A549 (cell line): ENCODE results near the gene SLC6A12. TPM values are rescaled to one million over a fixed set of nuclear protein-coding genes. Genes with fewer than 3 reads are reported as not detected.

Experiments used
- ATAC-seq, 2 experiments: fragments of 200-7000 bp in 1 of 2; fragments of >200 bp in 1 of 2; cut with Nextera tagmentation in 1 of 2; cut with Tn5 transposase in 1 of 2; 3 replicates each; pipeline versions ENCODE4 v1.8.0 to v1.9.1; 2018 to 2020; ENCODE audit warnings: mild to moderate bottlenecking in 1 of 2, moderate library complexity in 1 of 2
- CTCF ChIA-PET: fragments of 300-600 bp; sonication (Branson Sonifier 250); formaldehyde crosslinking; extraction: SDS; loops from one replicate; lab custom pipeline; 2021; ENCODE audit warnings: antibody characterized with exemption, inconsistent platforms; lab: Yijun Ruan, JAX
- POLR2A ChIA-PET: fragments of 350-600 bp; formaldehyde crosslinking; extraction: SDS; loops from one replicate; lab custom pipeline; 2021; ENCODE audit warnings: antibody characterized with exemption, inconsistent platforms; lab: Yijun Ruan, JAX
- DNase-seq, 2 experiments: peaks; one replicate each; pipeline versions ENCODE4 v3.0.0 to v3.0.0-alpha.2; 2011 to 2016; ENCODE audit warnings: low read depth in 1 of 2, low spot score in 1 of 2
- FAIRE-seq: peaks from 2 replicates; lab custom pipeline; 2011; peaks lifted over from hg19 to GRCh38; lab: Jason Lieb, UNC
- H3K27ac ChIP-seq, 2 experiments: fragments of >200 bp; sonication (Bioruptor Twin); formaldehyde crosslinking; 3 replicates each; pipeline ENCODE4 v1.5.1; 2016 to 2017
- H3K4me1 ChIP-seq: fragments of >200 bp; sonication (Bioruptor Twin); formaldehyde crosslinking; 3 replicates; pipeline ENCODE4 v1.6.1; 2016
- H3K4me2 ChIP-seq: fragments of >200 bp; sonication (Bioruptor Twin); formaldehyde crosslinking; 3 replicates; pipeline ENCODE4 v1.6.1; 2016
- H3K4me3 ChIP-seq: fragments of >200 bp; sonication (Bioruptor Twin); formaldehyde crosslinking; 3 replicates; pipeline ENCODE4 v1.5.1; 2016
- H3K9me3 ChIP-seq: fragments of >200 bp; sonication (Bioruptor Twin); formaldehyde crosslinking; 3 replicates; pipeline ENCODE4 v1.6.1; 2016
- EP300 ChIP-seq, 2 experiments: fragments of >200 bp; sonication (Bioruptor Twin); formaldehyde crosslinking; IDR thresholded peaks; 2 replicates in 1 of 2; 3 replicates in 1 of 2; pipeline ENCODE4 v1.6.1; 2016 to 2017
- FOSL2 ChIP-seq, 2 experiments: fragments of 450-650 bp in 1 of 2; fragments of >200 bp in 1 of 2; sonication (Bioruptor Twin) in 1 of 2; formaldehyde crosslinking; IDR thresholded peaks; 2 replicates each; pipeline versions ENCODE4 v1.5.0 to v1.6.1; 2016 to 2020; ENCODE audit warnings: mild to moderate bottlenecking in 1 of 2, moderate library complexity in 1 of 2
- HOXA7 ChIP-seq: fragments of 250-450 bp; sonication (Bioruptor Pico); IDR thresholded peaks from 2 replicates; pipeline ENCODE4 v1.5.0; 2020; ENCODE audit warnings: mild to moderate bottlenecking, moderate library complexity
- HOXB13 ChIP-seq: fragments of 250-450 bp; sonication (Bioruptor Pico); IDR thresholded peaks from 2 replicates; pipeline ENCODE4 v1.5.0; 2020; ENCODE audit warnings: low read depth, mild to moderate bottlenecking, moderate library complexity
- JUN ChIP-seq, 2 experiments: fragments of >200 bp; sonication (Bioruptor Twin); formaldehyde crosslinking; IDR thresholded peaks; 2 replicates in 1 of 2; 3 replicates in 1 of 2; pipeline ENCODE4 v1.6.1; 2016 to 2017
- KDM5A ChIP-seq: fragments of 200-600 bp; sonication (generic); IDR thresholded peaks from 2 replicates; pipeline ENCODE4 v1.6.1; 2016; ENCODE audit warnings: antibody characterized with exemption, mild to moderate bottlenecking
- MAFK ChIP-seq: fragments of 450-650 bp; IDR thresholded peaks from 2 replicates; pipeline ENCODE4 v1.6.1; 2014; ENCODE audit not compliant: partially characterized antibody
- MAZ ChIP-seq: fragments of 150-350 bp; IDR thresholded peaks from 2 replicates; pipeline ENCODE4 v1.6.1; 2014; ENCODE audit warnings: antibody characterized with exemption, low read depth, low read length, borderline replicate concordance
- PBX3 ChIP-seq: IDR thresholded peaks from 2 replicates; pipeline ENCODE4 v1.6.1; 2012
- SMC3 ChIP-seq: fragments of >200 bp; sonication (Bioruptor Twin); formaldehyde crosslinking; IDR thresholded peaks from 3 replicates; pipeline ENCODE4 v1.6.1; 2018; ENCODE audit warnings: inconsistent platforms
- SREBF2 ChIP-seq: fragments of 450-650 bp; IDR thresholded peaks from 2 replicates; pipeline ENCODE4 v1.6.1; 2014; ENCODE audit warnings: mild to moderate bottlenecking, moderate library complexity
- TFCP2L1 ChIP-seq: fragments of 250-450 bp; sonication (Bioruptor Pico); IDR thresholded peaks from 2 replicates; pipeline ENCODE4 v1.5.0; 2021; ENCODE audit warnings: mild to moderate bottlenecking
- TP53 ChIP-seq: fragments of 250-450 bp; sonication (Bioruptor Pico); IDR thresholded peaks from 2 replicates; pipeline ENCODE4 v1.5.0; 2021; ENCODE audit warnings: mild to moderate bottlenecking, moderate library complexity
- USF2 ChIP-seq: fragments of 450-650 bp; IDR thresholded peaks from 2 replicates; pipeline ENCODE4 v1.6.1; 2014; ENCODE audit warnings: antibody characterized with exemption
- ZNF302 ChIP-seq: fragments of 250-450 bp; sonication (Bioruptor Pico); IDR thresholded peaks from 2 replicates; pipeline ENCODE4 v1.9.0; 2021; ENCODE audit warnings: inconsistent platforms, mild to moderate bottlenecking, moderate library complexity
- WGBS: methylation state at CpG from one replicate; pipeline ENCODE4 v1.1.6; 2017; ENCODE audit errors: missing lambda C conversion rate; 5-methylcytosine and 5-hydroxymethylcytosine counted together
- polyA plus RNA-seq, 4 experiments: library from polyadenylated mRNA; depleted of rRNA in 3 of 4; stranded (reverse); fragments of >200 nt; fragmentation: RNase III in 1 of 4; extraction: RNeasy Plus Mini Kit Qiagen cat#74134 plus additional on column Dnase treatment in 1 of 4; gene quantifications; 2 replicates in 3 of 4; 3 replicates in 1 of 4; pipeline ENCODE4 v1.2.3, GENCODE V29; 2011 to 2017
- TF ChIP-seq, protein P1 (sequence below): fragments of 150-350 bp; IDR thresholded peaks from 2 replicates; pipeline ENCODE4 v1.6.1; 2014; ENCODE audit warnings: low read depth, mild to moderate bottlenecking, low read length

SLC6A12 gene
- polyA plus RNA-seq, 2 of the 4 experiments (the other 2 are of a cell fraction), result 0.78 to 4.4 TPM

- no peaks in the 10 kb centered on the region for H3K9me3 ChIP-seq
- DNase-seq (no peak), ATAC-seq (no peak)
- WGBS, result 34% methylated on average over 5 of the region's 5 CpGs
- POLR2A ChIA-PET, result no interaction called here
- TF ChIP-seq TP53 (CRISPR knock-in tag), result no peak
- TF ChIP-seq HOXA7 (CRISPR knock-in tag), result no peak
- no peak for TF ChIP-seq PBX3
- no peak for TF ChIP-seq EP300 (IDR thresholded peaks at IDR 0.05)
- TF ChIP-seq MAFK, result no peak
- TF ChIP-seq JUN (IDR thresholded peaks at IDR 0.05), result no peak
- TF ChIP-seq HOXB13 (CRISPR knock-in tag), result no peak
- TF ChIP-seq TFCP2L1 (CRISPR knock-in tag), result no peak
- no peak for TF ChIP-seq USF2
- TF ChIP-seq SMC3, result no peak
- TF ChIP-seq MAZ, result no peak
- TF ChIP-seq, all 56 proteins: peak for 0
- H3K4me1 ChIP-seq, result no peaks in the 10 kb centered on the region
- CTCF ChIA-PET, result interaction anchor here (1.4 to 3.1 kb wide), 4 partner anchors 11 to 37 kb away, joined by 6 to 22 read pairs (median 7); no protein-coding TSS in a partner anchor
- H3K4me2 ChIP-seq, result no peak overlapping the region
- FAIRE-seq, result no peak
- no peak overlapping the region for H3K4me3 ChIP-seq
- no peak overlapping the region for H3K27ac ChIP-seq
Measured at GRCh38 chr12:151579-151978, 62.4 kb downstream of the SLC6A12 start.

GRCh38 chr12:148676-149416, 65.1 kb downstream of the SLC6A12 start:
- 53% methylated on average over 16 of the region's 18 CpGs for WGBS
- Histone ChIP-seq H3K27ac (no peak overlapping the region), H3K9me3 (no peaks in the 10 kb centered on the region), H3K4me2 (no peak overlapping the region), H3K4me3 (no peak overlapping the region), H3K4me1 (no peaks in the 10 kb centered on the region)
- no peak for FAIRE-seq
- ChIA-PET POLR2A (no interaction called here), CTCF (interaction anchor here (1.2 kb wide), 1 partner anchor 9 kb away, joined by 3 read pairs; no protein-coding TSS in a partner anchor)
- no peak for TF ChIP-seq ZNF302 (CRISPR knock-in tag)
- TF ChIP-seq, protein P1, sequence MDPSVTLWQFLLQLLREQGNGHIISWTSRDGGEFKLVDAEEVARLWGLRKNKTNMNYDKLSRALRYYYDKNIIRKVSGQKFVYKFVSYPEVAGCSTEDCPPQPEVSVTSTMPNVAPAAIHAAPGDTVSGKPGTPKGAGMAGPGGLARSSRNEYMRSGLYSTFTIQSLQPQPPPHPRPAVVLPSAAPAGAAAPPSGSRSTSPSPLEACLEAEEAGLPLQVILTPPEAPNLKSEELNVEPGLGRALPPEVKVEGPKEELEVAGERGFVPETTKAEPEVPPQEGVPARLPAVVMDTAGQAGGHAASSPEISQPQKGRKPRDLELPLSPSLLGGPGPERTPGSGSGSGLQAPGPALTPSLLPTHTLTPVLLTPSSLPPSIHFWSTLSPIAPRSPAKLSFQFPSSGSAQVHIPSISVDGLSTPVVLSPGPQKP, result no peak
- TF ChIP-seq SREBF2, result no peak
- no peak for DNase-seq
- ATAC-seq, result no peak

GRCh38 chr12:147242-147641, 66.7 kb downstream of the SLC6A12 start:
- FAIRE-seq (no peak), ATAC-seq (no peak), DNase-seq (no peak)
- CTCF ChIA-PET, result interaction anchor here (0.7 to 1.7 kb wide), 3 partner anchors 12 to 43 kb away, joined by 4 to 5 read pairs (median 4); no protein-coding TSS in a partner anchor
- TF ChIP-seq FOSL2 (IDR thresholded peaks at IDR 0.05) (no peak), FOSL2 (CRISPR knock-in tag; IDR thresholded peaks at IDR 0.05) (peak; percentile 21; the same call in 1 of the 2 replicates), KDM5A (no peak)
- Histone ChIP-seq H3K4me3 (no peak overlapping the region), H3K9me3 (no peaks in the 10 kb centered on the region), H3K4me2 (no peak overlapping the region), H3K4me1 (no peaks in the 10 kb centered on the region), H3K27ac (no peak overlapping the region)
- 61% methylated on average over 9 of the region's 9 CpGs for WGBS
- POLR2A ChIA-PET, result no interaction called here
